Measurements from ENCODE around the gene CATSPERD.

CATSPERD gene

DNA sequence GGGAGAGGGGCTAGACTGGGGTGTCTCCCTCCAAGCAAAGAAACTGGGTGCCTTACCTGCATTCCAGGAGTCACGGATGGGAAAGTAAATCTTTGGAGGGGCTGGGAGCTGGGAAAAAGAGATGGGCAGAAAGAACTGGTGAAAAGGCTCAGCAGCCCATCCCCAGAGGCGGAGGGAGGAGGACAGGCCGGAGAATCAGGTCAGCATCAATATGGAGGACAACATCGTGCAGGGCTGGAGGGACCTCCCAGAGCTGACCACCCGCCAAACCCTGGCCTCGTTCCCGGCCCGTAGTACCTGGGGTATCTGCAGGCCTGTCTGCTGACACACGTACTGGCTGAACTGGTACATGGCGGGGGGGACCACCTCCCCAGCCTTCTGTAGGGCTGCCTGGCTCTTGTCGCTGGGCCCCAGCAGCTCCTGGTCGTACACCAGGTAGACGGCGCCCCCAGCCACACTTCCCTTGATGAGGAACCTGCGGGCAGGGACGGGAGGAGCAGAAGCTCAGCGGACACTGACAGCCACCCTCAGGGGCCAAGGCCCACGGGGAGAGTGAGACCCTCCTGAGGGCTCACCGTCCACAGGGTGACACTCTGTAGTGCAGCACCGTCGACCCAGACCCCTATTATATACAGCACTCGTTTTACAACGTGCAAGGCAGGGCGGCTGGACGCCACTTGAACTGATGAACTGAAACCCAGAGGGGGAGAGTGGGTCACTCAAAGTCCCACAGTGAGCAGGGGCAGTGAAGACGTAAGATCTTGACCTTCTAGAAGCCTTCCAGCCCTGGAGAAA lies 41.0 kb upstream of the CATSPERD start:
- Histone ChIP-seq H3K27ac (peak overlapping the region; percentile 90), H3K27me3 (replicated peaks) (no peaks in the 10 kb centered on the region), H3K4me3 (ENCODE audit: low read depth, low read length) (peak overlapping the region; percentile 94), H3K36me3 (replicated peaks) (peaks cover 6% of the 10 kb centered on the region)
- in situ Hi-C loops (cut with HindIII; ENCODE audit: low pct_ligation_motif_present, low sequenced_read_pairs) = no loop called here
- TF ChIP-seq, protein P1, sequence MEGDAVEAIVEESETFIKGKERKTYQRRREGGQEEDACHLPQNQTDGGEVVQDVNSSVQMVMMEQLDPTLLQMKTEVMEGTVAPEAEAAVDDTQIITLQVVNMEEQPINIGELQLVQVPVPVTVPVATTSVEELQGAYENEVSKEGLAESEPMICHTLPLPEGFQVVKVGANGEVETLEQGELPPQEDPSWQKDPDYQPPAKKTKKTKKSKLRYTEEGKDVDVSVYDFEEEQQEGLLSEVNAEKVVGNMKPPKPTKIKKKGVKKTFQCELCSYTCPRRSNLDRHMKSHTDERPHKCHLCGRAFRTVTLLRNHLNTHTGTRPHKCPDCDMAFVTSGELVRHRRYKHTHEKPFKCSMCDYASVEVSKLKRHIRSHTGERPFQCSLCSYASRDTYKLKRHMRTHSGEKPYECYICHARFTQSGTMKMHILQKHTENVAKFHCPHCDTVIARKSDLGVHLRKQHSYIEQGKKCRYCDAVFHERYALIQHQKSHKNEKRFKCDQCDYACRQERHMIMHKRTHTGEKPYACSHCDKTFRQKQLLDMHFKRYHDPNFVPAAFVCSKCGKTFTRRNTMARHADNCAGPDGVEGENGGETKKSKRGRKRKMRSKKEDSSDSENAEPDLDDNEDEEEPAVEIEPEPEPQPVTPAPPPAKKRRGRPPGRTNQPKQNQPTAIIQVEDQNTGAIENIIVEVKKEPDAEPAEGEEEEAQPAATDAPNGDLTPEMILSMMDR (IDR thresholded peaks at IDR 0.05; ENCODE audit: low read depth, low read length, missing control alignments) = no peak
- DNase-seq = no peak

GRCh38 chr19:5680084-5680436 lies 40.4 kb upstream of the CATSPERD start:
- no peaks in the 10 kb centered on the region for H3K27me3 ChIP-seq (replicated peaks)
- H3K36me3 ChIP-seq (replicated peaks) = peaks cover 6% of the 10 kb centered on the region
- DNase-seq = peak; percentile 18
- in situ Hi-C loops (cut with HindIII; ENCODE audit: low pct_ligation_motif_present, low sequenced_read_pairs) = no loop called here
- H3K27ac ChIP-seq = peak overlapping the region; percentile 90
- TF ChIP-seq, protein P1 (IDR thresholded peaks at IDR 0.05; ENCODE audit: low read depth, low read length, missing control alignments) = no peak
- peak overlapping the region; percentile 94 for H3K4me3 ChIP-seq (ENCODE audit: low read depth, low read length)

- TF ChIP-seq, protein P1 (IDR thresholded peaks at IDR 0.05; ENCODE audit: low read depth, low read length, missing control alignments) = no peak
- Histone ChIP-seq H3K27me3 (replicated peaks) (no peaks in the 10 kb centered on the region), H3K36me3 (replicated peaks) (peaks cover 6% of the 10 kb centered on the region), H3K27ac (peak within 1 kb of the TSS; percentile 90), H3K4me3 (ENCODE audit: low read depth, low read length) (peak within 1 kb of the TSS; percentile 94)
- peak; percentile 99 for DNase-seq
- in situ Hi-C loops (cut with HindIII; ENCODE audit: low pct_ligation_motif_present, low sequenced_read_pairs) = no loop called here
These were observed 39.7 kb upstream of the CATSPERD start, which contains the start of the genes HSD11B1L and MICOS13 for GRCh38 chr19:5680437-5681368. TSS of gene HSD11B1L (plus strand) at chr19:5681027. CDS start at chr19:5684833, 3,806 bp downstream. TSS of gene MICOS13 (minus strand) at chr19:5680516. CDS start at chr19:5680486, 30 bp downstream.

DNA sequence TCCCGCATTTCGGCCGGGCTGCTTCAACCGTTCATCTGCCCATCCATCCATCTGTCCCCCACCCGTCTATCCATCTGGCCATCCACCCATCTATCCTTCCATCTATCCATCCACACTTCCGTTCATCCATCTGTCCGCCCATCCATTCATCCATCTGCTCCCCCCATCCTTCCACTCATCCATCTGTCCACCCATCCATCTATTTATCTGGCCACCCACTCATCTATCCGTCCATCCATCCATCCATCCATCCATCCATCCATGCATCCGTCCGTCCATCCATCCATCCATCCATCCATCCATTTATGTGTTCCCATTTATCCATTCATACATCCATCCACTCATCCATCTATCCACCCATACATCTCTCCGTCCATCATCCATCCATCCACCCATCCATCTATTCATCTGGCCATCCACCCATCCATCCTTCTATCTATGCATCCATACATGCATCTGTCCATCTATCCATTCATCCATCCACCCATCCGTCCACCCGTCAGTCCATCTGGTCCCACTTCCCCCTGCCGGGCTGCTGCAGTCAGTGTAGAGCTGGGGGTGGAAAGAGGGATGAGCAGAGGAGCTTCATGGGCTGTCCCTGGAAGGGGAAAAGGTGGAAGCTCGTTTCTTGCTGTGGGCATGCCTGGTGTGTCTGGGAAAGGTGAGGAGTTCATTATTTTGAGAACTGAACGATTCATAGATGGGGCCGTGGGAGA lies 38.9 kb upstream of the CATSPERD start:
- no peak for DNase-seq
- in situ Hi-C loops (cut with HindIII; ENCODE audit: low pct_ligation_motif_present, low sequenced_read_pairs) = no loop called here
- Histone ChIP-seq H3K4me3 (ENCODE audit: low read depth, low read length) (peak overlapping the region; percentile 94), H3K27me3 (replicated peaks) (no peaks in the 10 kb centered on the region), H3K27ac (no peak overlapping the region), H3K36me3 (replicated peaks) (peaks cover 6% of the 10 kb centered on the region)
- TF ChIP-seq, protein P1 (IDR thresholded peaks at IDR 0.05; ENCODE audit: low read depth, low read length, missing control alignments) = no peak

- Histone ChIP-seq H3K36me3 (replicated peaks) (peaks cover 6% of the 10 kb centered on the region), H3K27me3 (replicated peaks) (no peaks in the 10 kb centered on the region), H3K27ac (no peak overlapping the region), H3K4me3 (ENCODE audit: low read depth, low read length) (no peak overlapping the region)
- in situ Hi-C loops (cut with HindIII; ENCODE audit: low pct_ligation_motif_present, low sequenced_read_pairs) = no loop called here
- DNase-seq = no peak
- TF ChIP-seq, protein P1 (IDR thresholded peaks at IDR 0.05; ENCODE audit: low read depth, low read length, missing control alignments) = no peak
These were observed 38.3 kb upstream of the CATSPERD start for GRCh38 chr19:5682107-5682482.

Data from brain microvascular endothelial cell (primary cell).